Activated CD8-positive, alpha-beta memory T cell treated with anti-CD3 and anti-CD28 coated beads, Interleukin-2, amount 10 ng/mL, durations not matched to agents 7 days and 5 days (primary cell): Measurements from ENCODE around the gene MAP6. TPM values are rescaled to one million over a fixed set of nuclear protein-coding genes. Genes with fewer than 3 reads are reported as not detected.

Source experiments
- ATAC-seq: fragments of 150-1000 bp; cut with Tn5 transposase; one replicate; pipeline ENCODE4 v1.10.0; 2021; ENCODE audit warnings: moderate library complexity
- CTCF ChIA-PET: fragments of 350-600 bp; sonication (Branson Sonifier 250); formaldehyde crosslinking; loops from one replicate; lab custom pipeline; 2021; ENCODE audit warnings: antibody characterized with exemption; lab: Charles Lee
- DNase-seq: peaks from one replicate; pipeline ENCODE4 v3.0.0-alpha.2; 2020
- H3K27ac Mint-ChIP-seq: one replicate; pipeline ENCODE4 v1.8.0; 2021; ENCODE audit warnings: mild to moderate bottlenecking, mixed read lengths
- H3K27me3 Mint-ChIP-seq: one replicate; pipeline ENCODE4 v1.8.0; 2021; ENCODE audit warnings: mixed read lengths
- H3K36me3 Mint-ChIP-seq: one replicate; pipeline ENCODE4 v1.8.0; 2021; ENCODE audit warnings: mild to moderate bottlenecking, mixed read lengths
- H3K4me1 Mint-ChIP-seq: one replicate; pipeline ENCODE4 v1.8.0; 2021; ENCODE audit warnings: mixed read lengths
- H3K4me3 Mint-ChIP-seq: one replicate; pipeline ENCODE4 v1.8.0; 2021; ENCODE audit warnings: mild to moderate bottlenecking, moderate library complexity, mixed read lengths
- H3K9me3 Mint-ChIP-seq: one replicate; pipeline ENCODE4 v1.8.0; 2022; ENCODE audit warnings: low read depth, mixed read lengths
- total RNA-seq, 2 experiments: library from RNA; stranded (reverse); gene quantifications; one replicate each; pipeline ENCODE4 v1.2.3, GENCODE V29; 2021

MAP6 gene
- total RNA-seq, 2 experiments from 2014 or later = 0.30 to 0.70 TPM

- no peak overlapping the region for H3K27ac Mint-ChIP-seq
- no peaks in the 10 kb centered on the region for H3K36me3 Mint-ChIP-seq
- peaks cover 26% of the 10 kb centered on the region for H3K4me1 Mint-ChIP-seq
- H3K9me3 Mint-ChIP-seq = no peaks in the 10 kb centered on the region
- no peak for ATAC-seq
- CTCF ChIA-PET = no interaction called here
- peaks cover 32% of the 10 kb centered on the region for H3K27me3 Mint-ChIP-seq
- no peak overlapping the region for H3K4me3 Mint-ChIP-seq
- no peak for DNase-seq
Observed at GRCh38 chr11:75656044-75656727, 12.7 kb downstream of the MAP6 start.

- DNase-seq (no peak), ATAC-seq (no peak)
- no peak overlapping the region for H3K4me3 Mint-ChIP-seq
- no peaks in the 10 kb centered on the region for H3K9me3 Mint-ChIP-seq
- CTCF ChIA-PET = no interaction called here
- H3K36me3 Mint-ChIP-seq = no peaks in the 10 kb centered on the region
- H3K4me1 Mint-ChIP-seq = peaks cover 26% of the 10 kb centered on the region
- no peak overlapping the region for H3K27ac Mint-ChIP-seq
- H3K27me3 Mint-ChIP-seq = peaks cover 33% of the 10 kb centered on the region
Observed at GRCh38 chr11:75655605-75656004, 13.2 kb downstream of the MAP6 start.

- Mint-ChIP-seq H3K36me3 (no peaks in the 10 kb centered on the region), H3K27ac (no peak overlapping the region), H3K4me1 (peaks cover 26% of the 10 kb centered on the region), H3K4me3 (no peak overlapping the region), H3K27me3 (peaks cover 23% of the 10 kb centered on the region), H3K9me3 (no peaks in the 10 kb centered on the region)
- DNase-seq = no peak
- CTCF ChIA-PET = no interaction called here
- peak; percentile 80 for ATAC-seq
Observed at GRCh38 chr11:75654314-75654713, 14.5 kb downstream of the MAP6 start.

- no peaks in the 10 kb centered on the region for H3K36me3 Mint-ChIP-seq
- CTCF ChIA-PET = no interaction called here
Observed at GRCh38 chr11:75653532-75653931, 15.3 kb downstream of the MAP6 start.

GRCh38 chr11:75652936-75653335 lies 15.9 kb downstream of the MAP6 start:
- no peaks in the 10 kb centered on the region for H3K36me3 Mint-ChIP-seq
- ATAC-seq = no peak
- DNase-seq = no peak
- no peak overlapping the region for H3K27ac Mint-ChIP-seq
- no peak overlapping the region for H3K4me3 Mint-ChIP-seq
- peaks cover 26% of the 10 kb centered on the region for H3K4me1 Mint-ChIP-seq
- H3K27me3 Mint-ChIP-seq = peaks cover 17% of the 10 kb centered on the region
- CTCF ChIA-PET = no interaction called here
- no peaks in the 10 kb centered on the region for H3K9me3 Mint-ChIP-seq

More at GRCh38 chr11:75653532-75653931, 15.3 kb downstream of the MAP6 start:
- ATAC-seq (no peak), DNase-seq (no peak)
- peaks cover 19% of the 10 kb centered on the region for H3K27me3 Mint-ChIP-seq
- H3K4me3 Mint-ChIP-seq = no peak overlapping the region
- peaks cover 26% of the 10 kb centered on the region for H3K4me1 Mint-ChIP-seq
- H3K27ac Mint-ChIP-seq = no peak overlapping the region
- H3K9me3 Mint-ChIP-seq = no peaks in the 10 kb centered on the region

GRCh38 chr11:75651218-75651617 lies 17.6 kb downstream of the MAP6 start:
- DNase-seq = no peak
- no peak for ATAC-seq
- CTCF ChIA-PET = interaction anchor here (1.2 kb wide), 1 partner anchor 53 kb away, joined by 3 read pairs; no protein-coding TSS in a partner anchor
- Mint-ChIP-seq H3K4me1 (peaks cover 22% of the 10 kb centered on the region), H3K4me3 (no peak overlapping the region), H3K36me3 (no peaks in the 10 kb centered on the region), H3K27ac (no peak overlapping the region), H3K27me3 (peaks cover 15% of the 10 kb centered on the region), H3K9me3 (no peaks in the 10 kb centered on the region)

- peaks cover 14% of the 10 kb centered on the region for H3K4me1 Mint-ChIP-seq
- no peaks in the 10 kb centered on the region for H3K9me3 Mint-ChIP-seq
- H3K27me3 Mint-ChIP-seq = peaks cover 24% of the 10 kb centered on the region
- ATAC-seq (no peak), DNase-seq (no peak)
- H3K27ac Mint-ChIP-seq = no peak overlapping the region
- H3K4me3 Mint-ChIP-seq = no peak overlapping the region
- CTCF ChIA-PET = no interaction called here
- H3K36me3 Mint-ChIP-seq = no peaks in the 10 kb centered on the region
Observed at GRCh38 chr11:75650167-75650723, 18.6 kb downstream of the MAP6 start.

- Mint-ChIP-seq H3K27ac (no peak overlapping the region), H3K4me1 (no peaks in the 10 kb centered on the region), H3K9me3 (no peaks in the 10 kb centered on the region), H3K27me3 (peaks cover 39% of the 10 kb centered on the region), H3K4me3 (no peak overlapping the region), H3K36me3 (no peaks in the 10 kb centered on the region)
- ATAC-seq (no peak), DNase-seq (no peak)
- CTCF ChIA-PET = no interaction called here
Observed at GRCh38 chr11:75644946-75645345, 23.9 kb downstream of the MAP6 start.

- CTCF ChIA-PET = no interaction called here
Observed at GRCh38 chr11:75644370-75644769, 24.5 kb downstream of the MAP6 start.

GRCh38 chr11:75642402-75643113 lies 26.3 kb downstream of the MAP6 start:
- H3K4me1 Mint-ChIP-seq = no peaks in the 10 kb centered on the region
- no peak for ATAC-seq
- DNase-seq = no peak
- H3K9me3 Mint-ChIP-seq = no peaks in the 10 kb centered on the region
- no peak overlapping the region for H3K4me3 Mint-ChIP-seq
- CTCF ChIA-PET = no interaction called here
- H3K36me3 Mint-ChIP-seq = no peaks in the 10 kb centered on the region
- peaks cover 42% of the 10 kb centered on the region for H3K27me3 Mint-ChIP-seq
- H3K27ac Mint-ChIP-seq = no peak overlapping the region

More at GRCh38 chr11:75644370-75644769, 24.5 kb downstream of the MAP6 start:
- DNase-seq (no peak), ATAC-seq (no peak)
- Mint-ChIP-seq H3K27ac (no peak overlapping the region), H3K27me3 (peaks cover 41% of the 10 kb centered on the region), H3K4me3 (no peak overlapping the region), H3K4me1 (no peaks in the 10 kb centered on the region), H3K36me3 (no peaks in the 10 kb centered on the region), H3K9me3 (no peaks in the 10 kb centered on the region)

GRCh38 chr11:75639762-75640181 lies 29.1 kb downstream of the MAP6 start:
- H3K9me3 Mint-ChIP-seq = no peaks in the 10 kb centered on the region
- DNase-seq = no peak
- CTCF ChIA-PET = no interaction called here
- no peak for ATAC-seq
- no peaks in the 10 kb centered on the region for H3K36me3 Mint-ChIP-seq
- H3K4me1 Mint-ChIP-seq = no peaks in the 10 kb centered on the region
- peaks cover 38% of the 10 kb centered on the region for H3K27me3 Mint-ChIP-seq
- H3K27ac Mint-ChIP-seq = no peak overlapping the region
- H3K4me3 Mint-ChIP-seq = no peak overlapping the region

- no peak overlapping the region for H3K27ac Mint-ChIP-seq
- no peaks in the 10 kb centered on the region for H3K9me3 Mint-ChIP-seq
- no peak for DNase-seq
- H3K4me1 Mint-ChIP-seq = no peaks in the 10 kb centered on the region
- ATAC-seq = no peak
- H3K27me3 Mint-ChIP-seq = peaks cover 42% of the 10 kb centered on the region
- H3K36me3 Mint-ChIP-seq = no peaks in the 10 kb centered on the region
- H3K4me3 Mint-ChIP-seq = no peak overlapping the region
- CTCF ChIA-PET = no interaction called here
Observed at GRCh38 chr11:75637998-75638397, 30.8 kb downstream of the MAP6 start.

GRCh38 chr11:75635066-75635862 lies 33.6 kb downstream of the MAP6 start:
- H3K27ac Mint-ChIP-seq = no peak overlapping the region
- DNase-seq = no peak
- H3K27me3 Mint-ChIP-seq = peaks cover 59% of the 10 kb centered on the region
- no peak for ATAC-seq
- no peaks in the 10 kb centered on the region for H3K36me3 Mint-ChIP-seq
- no peak overlapping the region for H3K4me3 Mint-ChIP-seq
- H3K4me1 Mint-ChIP-seq = no peaks in the 10 kb centered on the region
- CTCF ChIA-PET = no interaction called here
- H3K9me3 Mint-ChIP-seq = no peaks in the 10 kb centered on the region
